HT1080 (cell line): ENCODE measurements around the gene SUGP1. TPM values are rescaled to one million over a fixed set of nuclear protein-coding genes. Genes with fewer than 3 reads are reported as not detected.
A peak's percentile ranks its signal among the peaks of the same experiment; 100 is the strongest.

Experiments
- DNase-seq: peaks from one replicate; pipeline ENCODE4 v3.0.0-alpha.2; 2015; ENCODE audit warnings: low read depth
- total RNA-seq: library from RNA; depleted of rRNA; stranded (reverse); fragments of >200 nt; shearing (Covaris generic); gene quantifications from 2 replicates; pipeline ENCODE4 v1.2.3, GENCODE V29; 2014

SUGP1 gene
- total RNA-seq, 1 experiment from 2014 or later = 55.4 TPM

- peak; percentile 54 for DNase-seq
These were observed 22.0 kb upstream of the SUGP1 start for GRCh38 chr19:19342086-19343015.

GRCh38 chr19:19341026-19341425 lies 20.7 kb upstream of the SUGP1 start:
- DNase-seq = no peak

GRCh38 chr19:19338082-19338481 lies 17.8 kb upstream of the SUGP1 start:
- peak; percentile 39 for DNase-seq

GRCh38 chr19:19337120-19337519 lies 16.8 kb upstream of the SUGP1 start:
- DNase-seq = no peak

- no peak for DNase-seq
These were observed 16.3 kb upstream of the SUGP1 start for GRCh38 chr19:19336597-19336996.

GRCh38 chr19:19335408-19336158 lies 15.3 kb upstream of the SUGP1 start:
- DNase-seq = no peak

GRCh38 chr19:19334989-19335344 lies 14.7 kb upstream of the SUGP1 start:
- no peak for DNase-seq

- DNase-seq = no peak
These were observed 14.0 kb upstream of the SUGP1 start for GRCh38 chr19:19334063-19334988.

GRCh38 chr19:19329126-19329525 lies 8.8 kb upstream of the SUGP1 start:
- DNase-seq = no peak

GRCh38 chr19:19327672-19328071 lies 7.4 kb upstream of the SUGP1 start:
- DNase-seq = no peak

GRCh38 chr19:19324059-19324770 lies 3.9 kb upstream of the SUGP1 start:
- DNase-seq = no peak

GRCh38 chr19:19321141-19321577 lies 850 bp upstream of the SUGP1 start:
- DNase-seq = no peak

- no peak for DNase-seq
These were observed 463 bp downstream of the SUGP1 start for GRCh38 chr19:19319732-19320360.

GRCh38 chr19:19316082-19316481 lies 4.2 kb downstream of the SUGP1 start:
- no peak for DNase-seq

- no peak for DNase-seq
These were observed 4.9 kb downstream of the SUGP1 start for GRCh38 chr19:19315444-19315843.

GRCh38 chr19:19308373-19308772 lies 11.9 kb downstream of the SUGP1 start:
- no peak for DNase-seq

GRCh38 chr19:19306191-19306590 lies 14.1 kb downstream of the SUGP1 start:
- no peak for DNase-seq

- no peak for DNase-seq
These were observed 14.6 kb downstream of the SUGP1 start for GRCh38 chr19:19305696-19306095.

- no peak for DNase-seq
These were observed 15.2 kb downstream of the SUGP1 start for GRCh38 chr19:19305066-19305465.
